GM18868 (cell line): Measurements from ENCODE around the gene CMAS.
"Not testable (repeated sequence)": the region's sequence is repeated elsewhere in the genome, so short reads cannot be mapped to it uniquely, and the experiment has no call there.

Experiments
- ATAC-seq: cut with Tn5 transposase; IDR thresholded peaks from one replicate; pipeline ENCODE4 v1.9.1; 2021; ENCODE audit warnings: mild to moderate bottlenecking, moderate library complexity; ENCODE audit not compliant: unreplicated experiment

CMAS gene

DNA sequence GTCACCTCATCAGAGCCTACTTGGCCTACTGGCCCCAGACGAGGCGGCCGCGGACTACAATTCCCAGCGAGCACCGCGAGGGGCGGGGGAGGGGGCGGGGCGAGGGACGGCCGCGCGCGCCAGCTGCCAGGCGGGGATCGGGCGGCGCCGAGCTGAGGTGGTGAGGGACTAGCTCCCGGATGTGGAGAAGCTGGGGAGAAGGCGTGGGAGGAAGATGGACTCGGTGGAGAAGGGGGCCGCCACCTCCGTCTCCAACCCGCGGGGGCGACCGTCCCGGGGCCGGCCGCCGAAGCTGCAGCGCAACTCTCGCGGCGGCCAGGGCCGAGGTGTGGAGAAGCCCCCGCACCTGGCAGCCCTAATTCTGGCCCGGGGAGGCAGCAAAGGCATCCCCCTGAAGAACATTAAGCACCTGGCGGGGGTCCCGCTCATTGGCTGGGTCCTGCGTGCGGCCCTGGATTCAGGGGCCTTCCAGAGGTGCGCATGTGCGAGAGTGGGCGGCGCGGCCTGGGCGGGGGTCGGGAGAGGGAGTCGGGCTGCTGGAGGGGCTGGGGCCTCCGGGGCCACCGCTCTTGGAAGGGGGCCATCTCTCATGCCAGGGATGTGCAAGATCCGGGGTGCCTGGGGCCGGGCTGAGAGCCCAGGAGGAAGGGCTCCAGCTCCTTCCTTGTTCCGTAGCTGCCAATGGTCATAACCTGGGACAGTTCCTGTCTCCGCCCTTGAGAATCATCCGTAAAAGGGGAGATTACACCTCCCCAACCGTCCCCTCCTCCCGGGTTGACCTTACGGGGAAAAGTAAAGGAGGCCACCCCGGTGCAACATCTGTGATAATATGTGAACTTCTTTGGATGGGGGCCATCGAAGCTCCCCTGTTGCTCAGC lies at the start of gene CMAS:
CMAS (plus strand) TSS at position 129 of the 878 bp plus-strand sequence; CDS start at position 215, 86 bp downstream.
- peak; percentile 88 for ATAC-seq

DNA sequence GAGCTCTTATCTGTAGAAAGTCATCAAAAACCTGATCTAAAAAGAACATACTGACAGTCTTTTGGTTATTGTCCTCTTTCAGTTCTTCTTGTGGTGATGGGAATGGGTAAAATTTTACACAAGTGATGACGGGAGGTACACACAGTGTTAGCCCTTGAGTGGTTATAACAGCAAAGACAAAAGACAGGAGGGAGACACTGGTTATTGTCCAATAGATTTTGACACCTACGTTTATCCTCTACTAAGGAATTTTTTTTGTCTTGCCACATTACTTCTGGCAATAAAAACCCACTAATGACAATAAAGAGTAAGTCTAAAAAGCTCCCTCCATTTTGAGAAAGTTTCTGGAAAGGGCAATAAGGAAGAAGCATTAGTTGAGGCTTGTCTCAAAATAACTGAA lies 47.7 kb upstream of the CMAS start:
- no peak for ATAC-seq

DNA sequence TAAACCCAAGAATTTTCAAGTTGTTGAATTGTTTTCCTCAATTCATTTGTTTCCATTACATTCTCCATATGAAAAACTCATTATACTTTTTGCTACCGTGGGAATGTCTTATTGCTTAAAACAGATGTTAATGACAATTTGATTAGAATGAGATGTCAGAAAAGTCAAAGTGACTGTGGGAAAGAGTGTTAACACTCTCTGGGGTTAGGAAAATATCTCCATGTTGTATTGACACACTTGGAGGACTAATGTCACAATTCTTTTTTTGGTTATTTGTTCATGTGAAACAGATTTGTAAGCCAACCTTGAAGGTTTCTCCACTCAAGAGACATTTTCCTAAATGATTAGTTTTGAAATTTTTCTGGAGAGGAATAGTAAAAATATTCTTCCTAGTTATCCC lies 47.2 kb upstream of the CMAS start:
- no peak for ATAC-seq

DNA sequence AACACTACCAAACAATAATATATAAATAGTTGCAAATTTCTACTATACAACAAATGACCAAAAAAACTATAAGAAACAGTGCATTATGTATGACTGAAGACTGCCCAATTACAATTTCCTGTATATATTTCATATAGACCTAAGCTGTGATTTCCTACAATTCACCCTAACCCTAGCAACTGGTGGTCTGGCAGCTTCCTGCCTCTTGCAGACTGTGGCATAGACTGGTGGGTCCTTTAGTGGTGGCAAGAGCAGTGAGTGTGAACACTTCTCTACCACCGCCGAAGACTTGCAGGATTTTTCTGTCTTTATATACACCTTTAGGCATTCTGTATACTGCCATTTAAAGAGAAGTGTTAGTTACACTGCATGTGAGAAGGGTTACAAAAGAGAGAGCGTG lies 43.6 kb upstream of the CMAS start:
- no peak for ATAC-seq

DNA sequence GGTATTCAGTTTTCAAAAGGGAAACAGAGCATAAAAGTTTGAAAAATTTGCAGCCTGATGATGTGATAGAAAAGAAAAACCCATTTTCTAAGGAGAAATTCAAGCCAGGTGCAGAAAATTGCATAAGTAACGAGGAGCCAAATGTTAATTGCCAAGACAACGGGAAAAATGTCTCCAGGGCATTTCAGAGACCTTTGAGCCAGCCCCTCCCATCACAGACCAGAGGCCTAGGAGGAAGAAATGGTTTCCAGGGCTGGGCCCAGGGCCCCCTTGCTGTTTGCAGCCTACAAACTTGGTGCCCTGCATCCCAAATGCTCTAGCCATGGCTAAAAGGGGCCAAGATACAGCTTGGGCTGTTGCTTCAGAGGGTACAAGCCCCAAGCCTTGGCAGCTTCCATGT lies 38.2 kb upstream of the CMAS start:
- not testable (repeated sequence) for ATAC-seq

DNA sequence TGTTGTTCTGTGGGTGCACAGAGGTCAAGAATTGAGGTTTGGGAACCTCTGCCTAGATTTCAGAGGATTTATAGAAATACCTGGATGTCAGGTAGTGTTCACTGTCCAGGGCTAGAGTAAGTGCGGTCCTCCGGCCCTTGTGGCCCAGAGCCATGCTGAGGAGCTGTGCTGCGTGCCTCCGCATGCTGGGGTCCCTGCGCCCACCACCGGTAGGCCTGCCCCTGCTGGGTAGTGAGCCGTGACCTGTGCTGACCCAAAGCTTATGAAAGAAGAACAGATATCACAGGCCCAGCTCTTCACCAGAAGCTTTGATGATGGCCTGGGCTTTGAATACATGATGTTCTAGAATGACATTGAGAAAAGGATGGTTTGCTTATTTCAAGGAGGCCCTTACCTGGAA lies 37.8 kb upstream of the CMAS start:
- no peak for ATAC-seq

DNA sequence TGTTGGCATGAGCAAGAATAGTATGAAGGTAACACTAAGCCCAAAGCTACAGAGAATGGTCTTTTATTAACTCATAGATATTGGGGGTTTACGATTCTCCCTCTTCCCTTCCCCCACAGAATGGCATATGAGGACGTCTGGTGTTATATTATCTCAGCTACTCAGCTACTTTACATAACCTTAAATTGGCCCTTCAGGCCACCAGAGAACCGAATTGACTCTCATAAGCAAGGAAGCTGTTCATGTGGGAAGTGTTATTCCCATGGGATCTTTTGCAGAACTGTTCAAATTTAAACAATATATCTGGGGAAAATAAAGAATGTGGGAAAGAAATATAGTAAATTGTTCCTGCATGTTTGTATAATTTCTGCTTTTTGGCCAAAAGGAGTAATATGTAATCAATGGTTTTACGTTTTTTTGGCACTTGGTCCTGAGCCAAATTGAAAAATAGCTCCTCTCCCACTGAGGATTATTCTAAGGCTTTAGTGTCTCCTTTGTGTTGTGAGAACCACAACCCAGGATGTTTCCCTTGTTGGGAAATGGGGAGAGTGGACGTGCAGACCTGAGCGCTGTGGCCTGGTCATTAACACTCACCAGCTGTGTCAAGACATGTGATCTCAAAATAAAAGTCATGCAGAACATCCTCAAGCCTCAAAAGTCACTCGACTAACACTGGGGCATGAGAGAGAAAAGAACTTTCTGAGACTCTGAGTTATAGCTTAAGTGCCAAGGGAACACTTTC lies 31.8 kb upstream of the CMAS start:
- no peak for ATAC-seq

DNA sequence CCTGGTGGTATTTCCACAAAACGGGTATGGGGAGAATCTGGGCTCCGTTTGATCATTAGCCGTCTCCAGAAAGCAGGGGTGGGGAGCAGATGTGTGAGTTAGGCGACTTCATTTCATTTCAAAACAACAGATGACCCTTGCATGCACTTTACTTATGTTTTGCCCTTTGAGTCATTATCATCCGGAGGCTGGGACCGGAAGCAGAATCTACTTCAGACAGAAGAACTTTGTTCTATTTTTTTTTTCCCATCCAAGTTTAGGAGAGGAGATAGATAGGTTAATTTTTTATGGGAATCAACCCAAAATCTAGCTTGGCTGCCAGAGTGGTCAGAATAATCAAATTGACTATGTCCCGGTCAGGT lies 31.3 kb upstream of the CMAS start:
- ATAC-seq = no peak

DNA sequence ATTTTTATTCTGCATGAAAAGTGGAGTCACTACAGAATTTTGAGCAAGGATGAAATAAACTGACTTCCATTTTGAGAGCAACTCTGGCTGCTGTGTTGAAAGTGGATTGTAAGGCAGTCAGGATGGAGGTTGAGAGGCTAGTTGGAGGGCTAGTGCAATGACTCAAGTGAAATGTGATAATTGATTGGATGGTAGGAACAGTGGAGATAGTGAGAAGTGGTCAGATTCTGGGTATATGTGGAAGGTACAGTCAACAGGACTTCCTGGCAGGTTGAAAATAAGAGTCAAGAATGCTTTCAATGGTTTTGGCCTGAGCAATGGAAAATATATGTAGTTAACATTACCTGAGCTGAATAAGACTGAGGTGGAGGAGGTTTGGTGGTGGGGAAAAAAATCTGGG lies 29.0 kb upstream of the CMAS start:
- ATAC-seq = no peak

DNA sequence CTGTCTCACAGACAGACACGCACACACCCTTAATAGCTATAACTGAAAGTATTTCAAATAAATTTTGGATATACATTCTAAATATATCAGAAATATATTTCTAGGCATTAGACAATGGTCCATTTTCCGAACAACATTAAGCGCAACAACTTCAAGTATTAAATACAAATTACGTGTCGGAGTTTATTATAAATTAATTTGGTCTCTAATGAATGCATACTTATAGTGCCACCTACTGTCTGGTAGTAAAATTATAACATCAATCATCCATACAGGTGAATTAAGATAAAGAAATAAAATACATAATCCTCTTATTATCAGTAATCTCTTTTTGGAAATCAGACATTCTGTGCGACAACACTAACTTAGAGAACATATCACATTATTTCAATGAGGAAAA lies 27.2 kb upstream of the CMAS start:
- ATAC-seq = no peak

DNA sequence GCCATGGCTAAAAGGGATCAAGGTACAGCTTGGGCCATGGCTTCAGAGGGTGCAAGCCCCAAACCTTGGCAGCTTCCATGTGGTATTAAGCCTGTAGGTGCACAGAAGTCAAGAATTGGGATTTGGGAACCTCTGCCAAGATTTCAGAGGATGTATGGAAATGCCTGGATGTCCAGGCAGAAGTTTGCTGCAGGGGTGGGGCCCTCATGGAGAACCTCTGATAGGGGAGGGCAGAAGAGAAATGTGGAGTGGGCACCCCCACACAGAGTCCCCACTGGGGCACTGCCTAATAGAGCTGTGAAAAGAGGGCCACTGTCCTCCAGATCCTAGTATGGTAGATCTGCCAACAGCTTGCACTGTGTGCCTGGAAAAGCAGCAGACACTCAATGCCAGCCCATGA lies 22.5 kb upstream of the CMAS start:
- ATAC-seq = not testable (repeated sequence)

DNA sequence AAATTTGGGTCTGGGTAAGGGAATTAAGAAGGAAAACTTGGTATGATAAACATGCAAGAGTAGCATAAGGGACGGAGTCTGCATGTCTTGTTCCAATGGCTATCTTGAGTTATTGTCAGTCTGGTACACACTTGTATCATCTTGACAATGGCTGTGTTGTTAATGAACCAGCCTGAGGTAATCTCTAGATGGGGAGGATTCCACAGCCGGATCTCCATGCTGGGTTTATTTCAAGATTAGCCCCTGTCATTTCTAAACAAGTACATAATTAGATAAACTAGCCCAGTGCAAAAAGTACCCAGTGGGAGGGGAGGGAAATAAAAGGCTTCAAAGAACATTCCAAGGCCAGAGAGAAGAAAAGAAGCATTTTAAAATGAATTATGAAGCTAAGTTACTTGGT lies 16.5 kb upstream of the CMAS start:
- ATAC-seq = no peak

DNA sequence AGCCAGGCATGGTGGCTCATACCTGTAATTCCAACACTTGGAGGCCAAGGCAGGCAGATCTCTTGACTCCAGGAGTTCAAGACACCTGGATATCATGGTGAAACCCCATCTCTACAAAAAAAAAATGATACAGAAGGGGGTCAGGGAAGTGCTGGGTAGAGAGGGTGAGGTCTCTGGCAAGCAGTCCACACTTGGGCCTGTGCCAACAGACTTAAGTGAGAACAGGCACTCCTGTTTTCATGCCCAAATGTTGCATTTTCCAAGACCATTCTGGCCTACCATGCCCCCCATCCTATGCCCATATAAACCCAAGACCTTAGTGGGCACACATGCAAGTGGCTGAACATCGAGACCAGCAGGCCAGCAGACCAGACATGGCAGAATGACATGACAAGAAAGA lies 16.0 kb upstream of the CMAS start:
- ATAC-seq = no peak

DNA sequence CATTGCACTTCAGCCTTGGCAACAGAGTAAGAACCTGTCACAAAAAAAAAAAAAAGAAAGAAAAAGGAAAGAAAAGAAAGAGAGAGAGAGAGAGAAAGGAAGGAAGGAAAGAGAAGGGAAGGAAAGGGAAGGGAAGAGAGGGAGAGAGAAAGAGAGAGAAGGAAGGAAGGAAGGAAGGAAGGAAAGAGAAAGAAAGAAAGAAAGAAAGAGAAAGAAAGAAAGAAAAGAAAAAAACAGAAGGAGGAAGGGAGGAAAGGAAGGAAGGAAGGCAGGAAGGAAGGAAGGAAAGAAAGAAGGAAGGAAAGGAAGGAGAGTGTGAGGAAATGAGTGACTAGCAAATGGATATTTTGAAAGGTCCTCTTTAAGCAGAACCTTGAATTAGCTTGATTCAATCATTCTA lies 13.3 kb upstream of the CMAS start:
- ATAC-seq = no peak

DNA sequence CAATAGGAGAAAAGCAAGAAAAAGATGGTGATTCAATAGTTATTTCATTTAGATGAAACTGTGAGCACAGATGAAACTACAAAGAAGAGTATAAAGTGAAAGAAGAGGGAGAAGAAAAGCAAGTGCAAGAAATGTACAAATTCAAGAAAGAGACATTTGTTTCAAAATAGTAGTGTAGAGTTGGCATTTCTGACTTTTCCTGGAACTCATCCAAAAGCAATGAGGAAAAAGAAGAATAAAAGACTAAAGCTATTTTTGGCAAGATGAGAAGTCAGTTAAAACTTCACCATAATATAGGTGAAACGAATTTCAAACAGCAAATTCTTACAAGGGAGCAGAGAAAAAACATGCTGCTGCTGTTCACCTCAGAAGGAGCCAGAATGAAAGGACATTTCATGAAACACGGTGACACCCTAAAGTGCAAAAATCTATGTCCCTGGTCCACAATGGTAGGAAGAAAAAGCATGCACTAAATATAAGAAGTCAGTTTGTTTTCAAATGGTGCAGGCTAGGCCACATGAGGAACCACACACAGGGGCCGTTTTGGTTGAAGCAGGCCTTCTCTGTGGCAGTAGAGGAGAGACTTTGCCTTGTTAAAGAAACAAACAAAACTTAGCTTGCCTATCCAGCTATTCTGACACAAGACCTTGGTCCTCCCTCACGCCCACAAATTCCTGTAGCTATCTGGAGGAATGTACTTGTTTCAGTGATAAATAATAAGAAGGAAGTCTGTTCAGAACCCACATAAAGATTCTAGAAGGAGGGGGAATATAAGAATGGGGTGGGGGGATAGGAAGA lies 11.1 kb upstream of the CMAS start:
- ATAC-seq = no peak

DNA sequence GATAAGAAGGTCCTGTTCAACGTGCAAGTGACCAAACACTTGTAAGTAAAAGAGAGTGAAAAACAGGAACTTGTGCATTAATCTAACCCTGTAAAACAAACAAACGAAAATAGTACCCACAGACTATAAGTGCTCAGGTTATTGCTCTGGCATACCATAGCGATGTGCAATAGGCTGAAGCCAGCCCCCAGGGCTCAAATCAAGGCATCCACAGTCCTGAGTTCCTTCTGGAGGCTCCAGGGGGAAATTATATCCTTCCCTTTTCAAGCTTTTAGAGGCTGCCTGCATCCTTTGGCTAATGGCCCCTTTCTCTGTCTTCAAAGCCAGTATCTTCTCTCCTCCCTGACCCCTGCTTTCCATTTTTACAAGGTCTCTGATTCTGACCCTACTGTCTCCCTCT lies 8.1 kb upstream of the CMAS start:
- ATAC-seq = no peak

DNA sequence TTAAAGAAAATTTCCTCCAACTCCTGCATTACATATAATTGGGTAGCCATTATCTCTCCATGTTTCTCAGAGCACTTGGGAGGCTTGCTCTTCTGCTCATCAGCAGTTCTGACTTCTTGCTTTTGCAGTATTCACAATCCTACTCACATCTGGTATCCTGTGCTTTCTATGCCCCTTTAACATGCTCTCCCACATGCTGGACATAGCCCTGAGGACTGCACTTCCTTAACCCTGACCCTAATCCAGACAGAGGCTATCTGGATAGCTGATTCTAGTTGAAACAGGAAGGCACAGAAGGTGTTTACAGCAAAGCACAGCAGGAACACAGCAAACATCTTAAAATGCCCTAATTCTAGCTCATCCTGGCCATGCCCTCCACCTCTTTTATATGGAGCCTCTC lies 7.3 kb upstream of the CMAS start:
- ATAC-seq = no peak

DNA sequence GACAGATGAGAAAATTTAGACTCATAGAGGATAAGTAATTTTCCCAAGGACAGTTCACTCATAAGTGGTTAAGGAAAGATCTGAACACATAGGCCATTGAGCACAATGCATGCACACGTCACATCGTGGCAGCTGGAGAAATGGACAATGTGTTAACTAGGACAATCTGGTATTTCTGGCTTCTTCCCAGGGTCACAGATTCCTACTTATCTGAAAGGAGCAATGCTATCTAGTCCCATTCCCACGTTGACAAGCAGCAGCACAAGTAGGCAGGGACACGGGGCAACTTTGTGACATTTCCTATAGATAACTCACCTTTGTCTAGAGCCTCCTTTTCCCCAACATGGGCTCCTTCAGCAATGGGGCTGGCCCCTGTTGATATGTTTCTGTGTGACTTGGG lies 6.7 kb upstream of the CMAS start:
- ATAC-seq = no peak

DNA sequence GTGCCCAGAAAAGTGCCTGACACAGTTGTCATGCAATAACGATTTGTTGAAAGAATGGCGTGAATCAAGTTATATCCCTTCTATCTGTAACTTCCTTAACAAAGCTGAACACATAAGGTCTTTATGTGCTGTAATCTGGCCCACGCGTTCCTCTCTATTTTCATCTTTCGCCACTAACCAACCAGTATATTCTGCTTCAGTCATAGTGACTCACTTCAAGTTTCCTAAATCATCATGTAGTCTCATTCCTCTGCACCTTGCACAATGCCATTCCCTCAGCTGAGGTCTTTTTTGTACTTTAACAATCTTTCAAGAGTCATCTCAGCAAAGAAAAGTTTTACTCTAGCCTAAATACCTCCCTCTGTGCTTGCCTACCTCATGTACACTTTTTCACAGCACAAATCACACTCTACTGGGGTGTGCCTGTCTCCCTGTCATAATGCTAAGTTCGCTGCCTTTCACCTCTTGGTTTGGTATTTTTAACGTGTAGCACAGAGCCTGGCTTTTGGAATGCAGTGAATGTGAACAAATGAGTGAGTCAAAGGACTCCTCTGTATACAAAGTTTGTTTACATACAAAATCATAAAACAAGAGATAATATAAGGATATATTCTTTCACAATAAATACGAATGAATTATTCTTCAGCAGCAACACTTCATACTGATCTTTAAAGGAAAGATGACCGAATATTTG lies 2.9 kb upstream of the CMAS start:
- no peak for ATAC-seq

DNA sequence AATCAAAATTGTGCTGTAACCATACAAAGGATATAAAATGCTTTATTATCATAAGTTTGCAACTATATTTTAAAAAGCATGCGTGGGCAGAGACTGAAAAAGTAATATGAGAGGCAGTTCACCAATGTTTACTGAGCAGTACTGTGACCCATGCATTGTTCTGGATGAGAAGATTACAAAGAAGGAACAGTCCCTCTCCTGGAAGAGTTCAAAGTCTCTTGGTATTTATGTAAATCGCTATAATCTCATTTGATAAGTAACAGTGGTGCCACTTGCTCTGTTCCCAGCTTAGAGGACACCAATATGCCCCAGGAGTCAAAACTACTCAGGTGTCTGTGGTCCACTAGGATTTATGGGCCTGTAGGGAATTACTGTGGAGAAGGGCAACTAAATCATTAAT lies 2.1 kb upstream of the CMAS start:
- ATAC-seq = no peak

DNA sequence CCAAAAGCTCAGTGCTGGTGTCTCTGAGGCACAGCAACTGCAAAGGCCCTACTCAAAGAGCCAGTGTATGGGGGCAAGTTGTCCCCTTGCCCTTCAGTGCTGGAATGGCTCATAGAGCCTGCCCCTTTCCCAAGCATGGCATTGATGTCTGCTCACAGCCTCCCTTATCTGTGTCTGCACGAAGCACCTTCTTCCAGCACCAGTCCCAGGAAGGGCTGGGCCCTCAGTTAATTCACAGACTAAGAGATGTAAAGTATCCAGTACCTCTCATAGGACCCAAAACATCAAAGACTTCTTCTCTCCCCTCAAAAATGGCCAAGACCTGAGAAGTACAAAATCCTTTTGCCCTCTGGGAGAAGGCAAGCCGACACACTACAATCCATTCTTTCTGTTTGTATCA lies 1.6 kb upstream of the CMAS start:
- no peak for ATAC-seq
